Bone marrow (tissue), 2 donors: ENCODE measurements around the gene GPRC5A.

ENCODE experiments used
- DNase-seq, 2 donors: peaks; one replicate each; lab custom pipeline; 2025; lab: John Stamatoyannopoulos, UW

GPRC5A gene

DNA sequence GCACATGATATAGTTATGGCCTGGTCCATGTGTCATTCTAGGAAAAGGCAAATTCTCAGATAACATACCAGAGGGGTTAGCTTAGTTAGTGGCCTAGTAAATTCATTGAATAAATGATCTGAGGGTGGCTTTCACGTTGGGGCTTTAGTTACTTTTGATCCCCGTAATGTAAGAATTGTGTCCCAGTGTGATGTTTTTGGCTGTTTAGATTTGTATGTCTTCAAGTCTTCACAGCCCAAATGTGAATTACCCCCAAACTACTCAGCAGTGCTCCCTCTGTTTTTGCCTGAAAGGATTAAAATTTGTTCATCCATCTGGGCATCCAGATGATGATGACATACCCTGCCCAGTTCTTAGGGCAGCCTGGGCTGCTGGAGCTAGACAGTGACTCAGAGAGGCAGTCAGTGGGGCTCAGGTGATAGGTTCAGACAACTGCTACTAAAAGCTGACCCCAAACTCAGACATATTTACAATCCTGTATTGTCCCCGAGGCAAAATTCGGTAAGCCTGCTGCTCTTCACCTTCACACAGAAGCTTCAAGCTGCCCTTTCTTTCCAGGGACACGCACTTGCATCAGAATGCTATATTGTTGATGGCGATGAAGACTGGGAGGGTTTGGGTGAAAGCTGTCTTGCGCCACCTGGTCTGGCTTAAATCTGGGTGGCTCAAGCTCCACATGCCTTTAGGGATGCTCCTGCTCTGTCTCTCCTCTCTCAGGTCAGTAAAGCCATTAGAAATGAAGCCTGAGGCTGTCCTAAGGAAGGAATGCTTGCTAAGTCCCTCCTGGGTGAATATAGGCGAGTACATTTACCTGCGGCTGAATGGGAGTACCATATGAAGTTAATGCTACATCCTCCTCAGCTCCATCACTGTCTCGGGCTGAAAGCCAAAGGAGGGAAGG lies 50.3 kb downstream of the GPRC5A start:
- DNase-seq: no peak

- DNase-seq: no peak
Measured at GRCh38 chr12:12943586-12944260, 52.4 kb downstream of the GPRC5A start.

DNA sequence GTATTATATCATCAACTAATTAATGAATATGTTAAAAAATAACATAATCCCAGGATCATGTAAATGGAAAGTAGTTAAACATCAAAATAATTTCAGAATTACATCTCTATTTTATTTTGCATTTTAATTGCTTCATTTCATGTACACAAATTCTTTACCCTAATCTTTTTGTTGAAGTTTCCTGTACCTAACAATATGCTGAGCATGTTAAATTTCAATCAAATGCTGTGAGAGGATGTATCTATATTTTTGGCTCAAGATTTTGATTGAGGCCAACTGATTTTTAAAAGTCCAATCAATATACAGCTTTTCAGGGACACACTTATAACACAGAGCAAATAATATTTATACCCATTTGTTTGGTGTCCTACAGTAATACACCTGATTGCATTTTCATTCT lies 54.2 kb downstream of the GPRC5A start:
- DNase-seq: no peak

- no peak for DNase-seq
Measured at GRCh38 chr12:12946686-12947355, 55.5 kb downstream of the GPRC5A start.

- no peak for DNase-seq
Measured at GRCh38 chr12:12947902-12948301, 56.5 kb downstream of the GPRC5A start.

DNA sequence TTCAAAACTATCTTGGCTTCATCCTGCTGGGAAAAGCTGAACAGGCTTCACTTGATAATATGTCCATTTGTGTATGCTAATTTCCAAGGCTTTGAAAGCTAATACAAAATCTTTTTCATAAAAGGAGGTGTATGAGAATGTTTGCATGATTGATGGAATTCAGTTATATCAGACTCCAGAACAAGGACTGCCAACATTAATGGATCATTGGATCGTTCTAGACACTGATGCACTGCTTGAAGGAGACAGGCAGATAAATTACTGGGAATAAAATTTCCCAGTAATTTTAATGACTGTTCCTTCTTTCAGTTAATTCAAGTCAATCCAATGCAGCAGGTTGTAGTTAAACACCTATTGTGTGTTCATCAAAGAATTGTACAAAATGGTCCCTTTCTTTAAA lies 60.1 kb downstream of the GPRC5A start:
- no peak for DNase-seq

- DNase-seq: no peak
Measured at GRCh38 chr12:12952036-12952435, 60.7 kb downstream of the GPRC5A start, which contains the start of gene GPRC5D. Gene GPRC5D (minus strand): TSS chr12:12952170. CDS start chr12:12950384, 1,786 bp downstream.

- DNase-seq: no peak
Measured at GRCh38 chr12:12954356-12954755, 63.0 kb downstream of the GPRC5A start.

- DNase-seq: no peak
Measured at GRCh38 chr12:12954878-12955625, 63.7 kb downstream of the GPRC5A start.

DNA sequence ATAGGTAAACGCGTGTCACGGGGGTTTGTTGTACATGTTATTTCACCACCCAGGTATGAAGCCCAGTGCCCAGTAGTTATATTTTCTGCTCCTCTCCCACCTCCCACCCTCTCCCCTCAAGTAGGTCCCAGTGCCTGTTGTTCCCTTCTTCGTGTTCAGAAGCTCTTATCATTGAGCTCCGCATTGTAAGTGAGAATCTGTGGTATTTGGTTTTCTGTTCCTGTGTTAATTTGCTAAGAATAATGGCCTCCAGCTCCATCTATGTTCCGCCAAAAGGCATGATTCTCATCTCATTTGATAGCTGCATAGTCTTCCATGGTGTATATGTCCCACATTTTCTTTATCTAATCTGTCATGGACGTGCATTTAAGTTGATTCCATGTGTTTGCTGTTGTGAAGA lies 67.5 kb downstream of the GPRC5A start:
- DNase-seq: no peak

GRCh38 chr12:12960639-12961209 lies 69.4 kb downstream of the GPRC5A start:
- DNase-seq: no peak

GRCh38 chr12:12964255-12964654 lies 72.9 kb downstream of the GPRC5A start:
- no peak for DNase-seq

DNA sequence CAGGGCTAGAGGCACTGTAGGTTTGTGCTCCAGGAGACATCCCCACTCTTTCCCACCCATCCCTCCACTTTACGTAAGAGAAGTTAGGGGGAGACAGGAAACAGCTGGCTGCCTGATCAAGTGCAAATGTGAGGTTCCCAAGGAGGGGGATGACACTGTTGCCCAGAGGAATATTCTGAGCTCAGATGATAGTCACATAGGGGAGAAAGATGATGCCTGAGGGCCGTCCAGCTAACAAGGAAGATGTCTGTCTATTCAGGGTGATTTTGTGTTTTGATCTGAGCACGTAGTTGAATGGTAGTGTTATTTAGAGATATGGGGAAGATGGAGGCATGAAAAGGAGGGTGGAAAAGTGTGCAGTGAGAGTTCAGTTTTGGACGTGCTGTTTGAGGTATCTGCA lies 74.5 kb downstream of the GPRC5A start:
- DNase-seq: no peak
